Measurements from ENCODE around the gene PPP2R1B. TPM values are rescaled to one million over a fixed set of nuclear protein-coding genes. Genes with fewer than 3 reads are reported as not detected.
"Not testable (repeated sequence)": the region's sequence is repeated elsewhere in the genome, so short reads cannot be mapped to it uniquely, and the experiment has no call there.

The PPP2R1B gene
- total RNA-seq, 2 experiments from 2014 or later = 56.4 to 57.7 TPM

GRCh38 chr11:111782109-111782741 is 16.0 kb upstream of the PPP2R1B start:
- no peaks in the 10 kb centered on the region for H3K9me3 Mint-ChIP-seq (ENCODE audit: insufficient read depth)
- ATAC-seq (no peak), DNase-seq (no peak)
- H3K36me3 Mint-ChIP-seq (ENCODE audit: low read depth) = peaks cover 7% of the 10 kb centered on the region
- H3K4me1 Mint-ChIP-seq (ENCODE audit: low read depth) = no peaks in the 10 kb centered on the region
- no peak overlapping the region for H3K27ac Mint-ChIP-seq
- ChIA-PET POLR2A (no interaction called here), CTCF (interaction anchor here (1.1 kb wide), 1 partner anchor 196 kb away, joined by 3 read pairs; no protein-coding TSS in a partner anchor)
- no peaks in the 10 kb centered on the region for H3K27me3 Mint-ChIP-seq (ENCODE audit: low read depth)
- no peak overlapping the region for H3K4me3 Mint-ChIP-seq

GRCh38 chr11:111779118-111779517 is 12.9 kb upstream of the PPP2R1B start:
- no peaks in the 10 kb centered on the region for H3K9me3 Mint-ChIP-seq (ENCODE audit: insufficient read depth)
- no peak overlapping the region for H3K27ac Mint-ChIP-seq
- ATAC-seq (no peak), DNase-seq (no peak)
- CTCF ChIA-PET = interaction anchor here (1.1 to 6.7 kb wide), 6 partner anchors 15 to 192 kb away, joined by 3 to 118 read pairs (median 7); partner anchors contain the start of gene PPP2R1B
- H3K4me1 Mint-ChIP-seq (ENCODE audit: low read depth) = no peaks in the 10 kb centered on the region
- no peaks in the 10 kb centered on the region for H3K36me3 Mint-ChIP-seq (ENCODE audit: low read depth)
- no peak overlapping the region for H3K4me3 Mint-ChIP-seq
- no peaks in the 10 kb centered on the region for H3K27me3 Mint-ChIP-seq (ENCODE audit: low read depth)
- POLR2A ChIA-PET = no interaction called here

- ChIA-PET POLR2A (no interaction called here), CTCF (interaction anchor here (0.7 to 6.7 kb wide), 21 partner anchors 8 to 234 kb away, joined by 3 to 118 read pairs (median 6); partner anchors contain the start of gene PPP2R1B)
- no peak overlapping the region for H3K27ac Mint-ChIP-seq
- no peaks in the 10 kb centered on the region for H3K27me3 Mint-ChIP-seq (ENCODE audit: low read depth)
- no peak for DNase-seq
- H3K4me1 Mint-ChIP-seq (ENCODE audit: low read depth) = no peaks in the 10 kb centered on the region
- ATAC-seq = no peak
- no peak overlapping the region for H3K4me3 Mint-ChIP-seq
- no peaks in the 10 kb centered on the region for H3K36me3 Mint-ChIP-seq (ENCODE audit: low read depth)
- no peaks in the 10 kb centered on the region for H3K9me3 Mint-ChIP-seq (ENCODE audit: insufficient read depth)
Observed at GRCh38 chr11:111778047-111778558, 11.9 kb upstream of the PPP2R1B start.

GRCh38 chr11:111777094-111778046 is 11.2 kb upstream of the PPP2R1B start:
- no peaks in the 10 kb centered on the region for H3K27me3 Mint-ChIP-seq (ENCODE audit: low read depth)
- H3K36me3 Mint-ChIP-seq (ENCODE audit: low read depth) = no peaks in the 10 kb centered on the region
- no peaks in the 10 kb centered on the region for H3K9me3 Mint-ChIP-seq (ENCODE audit: insufficient read depth)
- H3K4me1 Mint-ChIP-seq (ENCODE audit: low read depth) = no peaks in the 10 kb centered on the region
- no peak overlapping the region for H3K4me3 Mint-ChIP-seq
- DNase-seq = peak; percentile 54
- no peak overlapping the region for H3K27ac Mint-ChIP-seq
- ChIA-PET CTCF (interaction anchor here (0.7 to 6.7 kb wide), 46 partner anchors 9 to 323 kb away, joined by 3 to 118 read pairs (median 4); partner anchors contain the start of genes ALG9 and PPP2R1B), POLR2A (interaction anchor here (0.6 to 1.6 kb wide), 3 partner anchors 11 to 408 kb away, joined by 3 to 6 read pairs (median 3); partner anchors contain the start of gene PPP2R1B)
- peak; percentile 96 for ATAC-seq

GRCh38 chr11:111776398-111777093 is 10.4 kb upstream of the PPP2R1B start:
- ATAC-seq (no peak), DNase-seq (no peak)
- ChIA-PET CTCF (interaction anchor here (0.7 to 6.7 kb wide), 36 partner anchors 9 to 322 kb away, joined by 3 to 118 read pairs (median 5); partner anchors contain the start of genes ALG9 and PPP2R1B), POLR2A (interaction anchor here (0.6 to 1.6 kb wide), 2 partner anchors 10 to 21 kb away, joined by 3 to 6 read pairs; partner anchors contain the start of gene PPP2R1B)
- no peak overlapping the region for H3K27ac Mint-ChIP-seq
- H3K27me3 Mint-ChIP-seq (ENCODE audit: low read depth) = no peaks in the 10 kb centered on the region
- H3K9me3 Mint-ChIP-seq (ENCODE audit: insufficient read depth) = no peaks in the 10 kb centered on the region
- no peaks in the 10 kb centered on the region for H3K36me3 Mint-ChIP-seq (ENCODE audit: low read depth)
- no peaks in the 10 kb centered on the region for H3K4me1 Mint-ChIP-seq (ENCODE audit: low read depth)
- no peak overlapping the region for H3K4me3 Mint-ChIP-seq

GRCh38 chr11:111774955-111775710 is 8.9 kb upstream of the PPP2R1B start:
- Mint-ChIP-seq H3K27me3 (ENCODE audit: low read depth) (no peaks in the 10 kb centered on the region), H3K36me3 (ENCODE audit: low read depth) (no peaks in the 10 kb centered on the region), H3K27ac (no peak overlapping the region), H3K4me1 (ENCODE audit: low read depth) (no peaks in the 10 kb centered on the region), H3K4me3 (no peak overlapping the region), H3K9me3 (ENCODE audit: insufficient read depth) (no peaks in the 10 kb centered on the region)
- ChIA-PET CTCF (interaction anchor here (1.4 to 6.7 kb wide), 6 partner anchors 11 to 188 kb away, joined by 3 to 118 read pairs (median 42); partner anchors contain the start of gene PPP2R1B), POLR2A (no interaction called here)
- DNase-seq (no peak), ATAC-seq (no peak)

GRCh38 chr11:111772535-111772934 is 6.3 kb upstream of the PPP2R1B start:
- Mint-ChIP-seq H3K4me3 (no peak overlapping the region), H3K27ac (no peak overlapping the region), H3K9me3 (ENCODE audit: insufficient read depth) (no peaks in the 10 kb centered on the region), H3K36me3 (ENCODE audit: low read depth) (no peaks in the 10 kb centered on the region), H3K27me3 (ENCODE audit: low read depth) (no peaks in the 10 kb centered on the region), H3K4me1 (ENCODE audit: low read depth) (no peaks in the 10 kb centered on the region)
- ATAC-seq (no peak), DNase-seq (no peak)
- ChIA-PET CTCF (interaction anchor here (1.0 to 1.5 kb wide), 3 partner anchors 9 to 175 kb away, joined by 3 read pairs; no protein-coding TSS in a partner anchor), POLR2A (no interaction called here)

- POLR2A ChIA-PET; H3K27me3 Mint-ChIP-seq (ENCODE audit: low read depth); H3K4me1 Mint-ChIP-seq (ENCODE audit: low read depth); H3K9me3 Mint-ChIP-seq (ENCODE audit: insufficient read depth); H3K4me3 Mint-ChIP-seq; DNase-seq; H3K27ac Mint-ChIP-seq; H3K36me3 Mint-ChIP-seq (ENCODE audit: low read depth); ATAC-seq: not testable (repeated sequence)
- CTCF ChIA-PET = interaction anchor here (1.0 kb wide), 1 partner anchor 184 kb away, joined by 3 read pairs; no protein-coding TSS in a partner anchor
Observed at GRCh38 chr11:111771205-111771604, 5.0 kb upstream of the PPP2R1B start.

GRCh38 chr11:111770581-111771134 is 4.5 kb upstream of the PPP2R1B start:
- no peak overlapping the region for H3K4me3 Mint-ChIP-seq
- no peak for DNase-seq

GRCh38 chr11:111766834-111767142 is 599 bp upstream of the PPP2R1B start:
- ATAC-seq (no peak), DNase-seq (no peak)
- peak overlapping the region; percentile 99 for H3K4me3 Mint-ChIP-seq
- no peaks in the 10 kb centered on the region for H3K9me3 Mint-ChIP-seq (ENCODE audit: insufficient read depth)
- H3K36me3 Mint-ChIP-seq (ENCODE audit: low read depth) = peaks cover 34% of the 10 kb centered on the region
- H3K27ac Mint-ChIP-seq = peak overlapping the region; percentile 98
- POLR2A ChIA-PET = interaction anchor here (0.8 to 2.0 kb wide), 5 partner anchors 10 to 226 kb away, joined by 3 to 6 read pairs (median 3); partner anchors contain the start of gene ALG9
- CTCF ChIA-PET = interaction anchor here (0.7 to 11.5 kb wide), 13 partner anchors 11 to 320 kb away, joined by 3 to 118 read pairs (median 3); no protein-coding TSS in a partner anchor
- H3K4me1 Mint-ChIP-seq (ENCODE audit: low read depth) = peaks cover 27% of the 10 kb centered on the region
- H3K27me3 Mint-ChIP-seq (ENCODE audit: low read depth) = no peaks in the 10 kb centered on the region

More at GRCh38 chr11:111770581-111771134, 4.5 kb upstream of the PPP2R1B start:
- H3K9me3 Mint-ChIP-seq (ENCODE audit: insufficient read depth) = no peaks in the 10 kb centered on the region
- no peak for ATAC-seq
- CTCF ChIA-PET = no interaction called here
- no peak overlapping the region for H3K27ac Mint-ChIP-seq
- H3K27me3 Mint-ChIP-seq (ENCODE audit: low read depth) = no peaks in the 10 kb centered on the region
- peaks cover 2% of the 10 kb centered on the region for H3K36me3 Mint-ChIP-seq (ENCODE audit: low read depth)
- POLR2A ChIA-PET = no interaction called here
- peaks cover 9% of the 10 kb centered on the region for H3K4me1 Mint-ChIP-seq (ENCODE audit: low read depth)

All from activated CD8-positive, alpha-beta T cell treated with anti-CD3 and anti-CD28 coated beads, Interleukin-2, amount 10 ng/mL, durations not matched to agents 7 days and 5 days (primary cell).